Parathyroid adenoma (tissue), 2 donors: ENCODE results near the gene RCAN3.

Experiments used
- H2AFZ ChIP-seq: fragments of 300-600 bp; sonication (generic); one replicate; pipeline ENCODE4 v1.7.0; 2017; ENCODE audit warnings: antibody characterized with exemption, mild to moderate bottlenecking
- H3K27ac ChIP-seq: fragments of 300-600 bp; sonication (generic); one replicate; pipeline ENCODE4 v1.7.0; 2017
- H3K27me3 ChIP-seq: fragments of 300-600 bp; sonication (generic); one replicate; pipeline ENCODE4 v1.7.0; 2017; ENCODE audit warnings: low read length; ENCODE audit not compliant: control insufficient read depth, insufficient read depth
- H3K36me3 ChIP-seq: fragments of 300-600 bp; sonication (generic); one replicate; pipeline ENCODE4 v1.7.0; 2017; ENCODE audit warnings: low read length; ENCODE audit not compliant: control insufficient read depth, insufficient read depth
- H3K4me1 ChIP-seq: fragments of 300-600 bp; sonication (generic); one replicate; pipeline ENCODE4 v1.7.0; 2017; ENCODE audit warnings: control low read depth
- H3K4me2 ChIP-seq: fragments of 300-600 bp; sonication (generic); one replicate; pipeline ENCODE4 v1.7.0; 2017; ENCODE audit warnings: low read length
- H3K4me3 ChIP-seq: fragments of 300-600 bp; sonication (generic); one replicate; pipeline ENCODE4 v1.7.0; 2017; ENCODE audit warnings: low read depth, low read length
- H3K79me2 ChIP-seq: fragments of 300-600 bp; sonication (generic); one replicate; pipeline ENCODE4 v1.7.0; 2017; ENCODE audit warnings: control low read depth
- H3K9ac ChIP-seq: fragments of 300-600 bp; sonication (generic); one replicate; pipeline ENCODE4 v1.7.0; 2017; ENCODE audit warnings: mild to moderate bottlenecking
- H3K9me3 ChIP-seq: fragments of 300-600 bp; sonication (generic); one replicate; pipeline ENCODE4 v1.7.0; 2017; ENCODE audit warnings: low read length; ENCODE audit not compliant: control insufficient read depth
- TF ChIP-seq, protein P1 (sequence below): fragments of 300-600 bp; sonication (generic); IDR thresholded peaks from one replicate; pipeline ENCODE4 v1.7.0; 2017; ENCODE audit warnings: antibody characterized with exemption, mild to moderate bottlenecking
- donor health status: primary hyperparathyroidism.

Gene RCAN3

DNA sequence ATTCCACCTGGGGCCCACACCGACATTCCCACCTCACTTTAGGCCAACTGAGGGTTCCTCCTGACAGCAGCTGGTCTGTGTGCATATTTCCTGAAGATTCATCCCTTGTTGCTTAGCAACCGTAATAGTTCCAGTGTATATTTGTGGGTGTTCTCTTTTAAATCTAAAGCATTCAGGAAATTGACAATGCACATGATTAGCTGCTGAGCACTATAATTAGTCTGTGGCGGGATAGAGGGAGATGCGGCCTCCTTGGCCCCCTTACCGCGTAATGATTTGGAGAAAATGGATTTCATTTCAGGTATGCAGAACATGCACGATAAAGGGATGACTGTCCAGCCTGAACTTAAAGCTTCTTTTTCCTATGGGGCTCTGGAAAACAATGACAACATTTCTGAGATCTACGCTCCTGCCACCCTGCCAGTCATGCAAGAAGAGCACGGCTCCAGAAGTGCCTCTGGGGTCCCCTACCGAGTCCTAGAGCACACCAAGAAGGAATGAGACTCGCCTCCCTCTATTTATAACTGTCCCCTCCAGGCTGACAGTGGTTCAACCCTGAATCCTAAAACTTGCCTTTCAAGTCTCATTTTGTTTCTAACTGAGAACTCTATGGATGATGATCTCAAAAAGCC lies 33.8 kb upstream of the RCAN3 start:
- no peak overlapping the region for H3K9ac ChIP-seq
- no peak overlapping the region for H2AFZ ChIP-seq
- H3K4me1 ChIP-seq: no peaks in the 10 kb centered on the region
- H3K36me3 ChIP-seq: no peaks in the 10 kb centered on the region
- H3K4me2 ChIP-seq: no peak overlapping the region
- H3K27me3 ChIP-seq: no peaks in the 10 kb centered on the region
- no peaks in the 10 kb centered on the region for H3K9me3 ChIP-seq
- TF ChIP-seq, protein P1, sequence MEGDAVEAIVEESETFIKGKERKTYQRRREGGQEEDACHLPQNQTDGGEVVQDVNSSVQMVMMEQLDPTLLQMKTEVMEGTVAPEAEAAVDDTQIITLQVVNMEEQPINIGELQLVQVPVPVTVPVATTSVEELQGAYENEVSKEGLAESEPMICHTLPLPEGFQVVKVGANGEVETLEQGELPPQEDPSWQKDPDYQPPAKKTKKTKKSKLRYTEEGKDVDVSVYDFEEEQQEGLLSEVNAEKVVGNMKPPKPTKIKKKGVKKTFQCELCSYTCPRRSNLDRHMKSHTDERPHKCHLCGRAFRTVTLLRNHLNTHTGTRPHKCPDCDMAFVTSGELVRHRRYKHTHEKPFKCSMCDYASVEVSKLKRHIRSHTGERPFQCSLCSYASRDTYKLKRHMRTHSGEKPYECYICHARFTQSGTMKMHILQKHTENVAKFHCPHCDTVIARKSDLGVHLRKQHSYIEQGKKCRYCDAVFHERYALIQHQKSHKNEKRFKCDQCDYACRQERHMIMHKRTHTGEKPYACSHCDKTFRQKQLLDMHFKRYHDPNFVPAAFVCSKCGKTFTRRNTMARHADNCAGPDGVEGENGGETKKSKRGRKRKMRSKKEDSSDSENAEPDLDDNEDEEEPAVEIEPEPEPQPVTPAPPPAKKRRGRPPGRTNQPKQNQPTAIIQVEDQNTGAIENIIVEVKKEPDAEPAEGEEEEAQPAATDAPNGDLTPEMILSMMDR: no peak
- H3K27ac ChIP-seq: no peak overlapping the region
- no peak overlapping the region for H3K4me3 ChIP-seq
- H3K79me2 ChIP-seq: no peaks in the 10 kb centered on the region

DNA sequence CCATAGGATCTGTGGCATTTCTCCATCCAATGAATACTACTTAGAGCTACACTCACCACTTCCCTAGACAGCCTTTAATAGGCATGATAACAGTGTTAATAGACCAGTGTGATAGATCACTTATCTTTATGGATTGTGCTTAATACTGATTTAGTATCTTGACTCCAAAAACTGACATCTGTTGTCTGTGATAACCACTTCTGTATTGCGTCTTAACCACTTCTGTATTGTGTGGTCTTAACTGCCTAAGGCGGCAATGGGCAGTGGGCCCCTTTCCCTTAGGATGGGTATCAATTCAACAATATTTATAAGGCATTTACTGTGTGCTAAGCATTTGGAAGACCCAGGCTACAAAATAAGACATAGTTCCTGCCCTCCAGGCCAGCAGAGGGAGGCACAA lies 32.0 kb upstream of the RCAN3 start:
- H3K9me3 ChIP-seq: no peaks in the 10 kb centered on the region
- no peaks in the 10 kb centered on the region for H3K27me3 ChIP-seq
- H3K4me2 ChIP-seq: no peak overlapping the region
- TF ChIP-seq, protein P1: no peak
- no peak overlapping the region for H3K4me3 ChIP-seq
- H3K9ac ChIP-seq: no peak overlapping the region
- H3K27ac ChIP-seq: no peak overlapping the region
- H2AFZ ChIP-seq: no peak overlapping the region
- H3K36me3 ChIP-seq: no peaks in the 10 kb centered on the region
- no peaks in the 10 kb centered on the region for H3K79me2 ChIP-seq
- no peaks in the 10 kb centered on the region for H3K4me1 ChIP-seq

DNA sequence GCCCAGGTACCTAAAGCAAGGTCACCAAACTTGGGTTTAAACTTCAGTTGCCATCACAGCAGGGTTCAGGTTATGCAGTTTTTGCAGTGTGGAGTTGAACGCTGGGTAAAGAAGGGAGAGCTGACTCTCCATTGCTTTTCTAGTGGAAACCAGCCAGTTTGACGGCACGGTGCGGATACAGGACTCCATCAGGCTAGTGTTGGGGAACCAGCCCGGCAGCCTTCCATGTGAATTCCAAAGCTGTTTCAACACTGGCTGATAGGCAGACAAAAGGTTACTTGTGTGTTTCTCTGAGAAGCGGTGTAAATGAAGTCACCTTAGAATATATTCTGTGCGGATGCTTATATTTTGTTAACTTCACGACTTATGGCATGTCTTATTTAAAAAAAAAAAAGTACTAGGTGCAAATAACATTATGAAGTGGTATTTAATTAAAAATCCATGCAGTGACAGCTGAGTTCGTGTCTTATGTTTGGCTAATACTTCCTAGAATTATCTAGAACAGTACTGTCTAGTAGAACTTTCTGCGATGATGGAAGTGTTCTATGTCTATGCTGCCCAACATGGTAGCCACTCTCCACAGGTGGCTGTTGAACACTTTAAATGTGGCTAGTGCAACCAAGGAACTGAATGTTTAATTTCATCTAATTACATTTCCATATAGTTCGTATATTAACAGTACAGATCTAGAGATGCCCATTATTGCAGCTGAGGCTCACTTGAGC lies 29.9 kb upstream of the RCAN3 start:
- Histone ChIP-seq H3K4me1 (no peaks in the 10 kb centered on the region), H3K4me3 (no peak overlapping the region), H3K9me3 (no peaks in the 10 kb centered on the region), H3K27ac (no peak overlapping the region), H3K27me3 (no peaks in the 10 kb centered on the region), H3K4me2 (no peak overlapping the region), H3K79me2 (no peaks in the 10 kb centered on the region), H2AFZ (no peak overlapping the region), H3K36me3 (no peaks in the 10 kb centered on the region), H3K9ac (no peak overlapping the region)
- TF ChIP-seq, protein P1: no peak

DNA sequence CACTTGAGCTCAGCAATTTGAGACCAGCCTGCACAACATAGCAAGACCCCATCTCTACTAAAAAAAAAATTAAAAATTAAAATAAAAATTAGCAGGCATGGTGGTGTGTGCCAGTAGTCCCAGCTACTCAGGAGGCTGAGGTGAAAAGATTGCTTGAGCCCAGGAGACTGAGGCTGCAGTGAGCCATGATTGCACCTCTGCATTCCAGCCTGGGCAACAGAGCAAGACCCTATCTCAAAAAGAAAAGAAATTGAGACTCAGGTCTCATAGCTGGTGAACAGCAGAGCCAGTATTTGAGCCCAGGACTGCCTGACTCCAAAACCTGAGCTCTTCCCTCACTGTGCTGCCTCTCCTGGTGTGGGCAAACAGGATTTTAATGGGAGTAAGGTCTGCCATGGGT lies 28.4 kb upstream of the RCAN3 start:
- no peaks in the 10 kb centered on the region for H3K9me3 ChIP-seq
- no peak overlapping the region for H3K4me2 ChIP-seq
- H3K36me3 ChIP-seq: no peaks in the 10 kb centered on the region
- H3K4me1 ChIP-seq: no peaks in the 10 kb centered on the region
- no peak overlapping the region for H3K27ac ChIP-seq
- no peak overlapping the region for H3K9ac ChIP-seq
- H3K79me2 ChIP-seq: no peaks in the 10 kb centered on the region
- no peak overlapping the region for H3K4me3 ChIP-seq
- TF ChIP-seq, protein P1: no peak
- H2AFZ ChIP-seq: no peak overlapping the region
- no peaks in the 10 kb centered on the region for H3K27me3 ChIP-seq

DNA sequence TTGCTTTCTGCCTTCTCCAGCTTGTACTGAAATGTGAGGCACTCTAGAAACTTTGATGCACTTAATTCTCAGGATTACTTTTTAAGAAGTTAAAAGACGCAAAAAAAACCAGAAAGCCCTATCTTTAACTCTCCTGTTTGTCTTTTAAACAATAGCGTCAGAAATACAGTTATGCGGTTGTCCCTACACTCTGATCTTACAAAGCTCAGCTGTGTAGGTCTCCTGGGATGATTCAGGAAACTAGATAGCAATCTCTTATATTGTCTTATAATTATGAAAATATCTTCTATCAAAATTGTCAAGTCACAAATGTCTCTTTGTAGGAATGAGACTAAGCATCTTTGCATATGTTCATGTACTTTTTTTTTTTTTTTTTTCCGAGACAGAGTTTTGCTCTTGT lies 26.9 kb upstream of the RCAN3 start:
- Histone ChIP-seq H3K79me2 (no peaks in the 10 kb centered on the region), H3K4me3 (no peak overlapping the region), H3K4me1 (no peaks in the 10 kb centered on the region), H3K9me3 (no peaks in the 10 kb centered on the region), H3K27me3 (no peaks in the 10 kb centered on the region), H3K4me2 (no peak overlapping the region), H3K27ac (no peak overlapping the region), H2AFZ (no peak overlapping the region), H3K36me3 (no peaks in the 10 kb centered on the region), H3K9ac (no peak overlapping the region)
- TF ChIP-seq, protein P1: no peak
